Panc1 (cell line): ENCODE results near the gene NTM. TPM values are rescaled to one million over a fixed set of nuclear protein-coding genes. Genes with fewer than 3 reads are reported as not detected.

Experiments used
- ATAC-seq: fragments of 200-7000 bp; cut with Tn5 transposase; 2 replicates; pipeline ENCODE4 v1.9.1; 2020; ENCODE audit warnings: mild to moderate bottlenecking, moderate library complexity
- BruUV-seq: library from RNA; stranded (reverse); fragments of 400-500 nt; replicated peaks from 2 replicates; lab custom pipeline; 2021; lab: Mats Ljungman, UMichigan
- CTCF ChIA-PET: fragments of 300-600 bp; sonication (Branson Sonifier 250); formaldehyde crosslinking; loops from one replicate; lab custom pipeline; 2022; ENCODE audit warnings: antibody characterized with exemption; lab: Charles Lee
- POLR2A ChIA-PET: fragments of 300-600 bp; sonication (Branson Sonifier 250); formaldehyde crosslinking; loops from one replicate; lab custom pipeline; 2022; ENCODE audit warnings: antibody characterized with exemption; lab: Charles Lee
- DNase-seq: peaks from one replicate; pipeline ENCODE4 v3.0.0-alpha.2; 2010; ENCODE audit warnings: low read depth, low spot score
- H3K27ac ChIP-seq: 2 replicates; pipeline ENCODE4 v1.5.1; 2011; ENCODE audit warnings: mild to moderate bottlenecking, low read length, inconsistent platforms
- H3K27me3 ChIP-seq: fragments of 200-500 bp; sonication (Bioruptor generic); 2 replicates; pipeline ENCODE4 v1.6.0; 2014; ENCODE audit warnings: low read length, inconsistent platforms; ENCODE audit not compliant: control insufficient read depth, insufficient read depth
- H3K36me3 ChIP-seq: fragments of 200-500 bp; sonication (Bioruptor generic); 2 replicates; pipeline ENCODE4 v1.5.1; 2014; ENCODE audit warnings: inconsistent platforms, mild to moderate bottlenecking, low read length, moderate library complexity; ENCODE audit not compliant: control insufficient read depth, insufficient read depth
- H3K4me1 ChIP-seq: 2 replicates; pipeline ENCODE4 v1.5.1; 2011; ENCODE audit warnings: inconsistent platforms, mild to moderate bottlenecking, low read length, moderate library complexity; ENCODE audit not compliant: control insufficient read depth, insufficient read depth
- H3K4me3 ChIP-seq, 2 experiments: 2 replicates each; pipeline ENCODE4 v1.5.1; 2011 to 2012; ENCODE audit warnings: low read depth in 2 of 2, low read length in 2 of 2, mild to moderate bottlenecking in 2 of 2, inconsistent platforms in 1 of 2, moderate library complexity in 1 of 2
- H3K9me3 ChIP-seq: fragments of 200-500 bp; sonication (Bioruptor generic); 2 replicates; pipeline ENCODE4 v1.5.1; 2014; ENCODE audit warnings: low read depth, mild to moderate bottlenecking, inconsistent platforms, low read length, moderate library complexity; ENCODE audit not compliant: control insufficient read depth, insufficient read depth
- CTCF ChIP-seq: fragments of 450-650 bp; IDR thresholded peaks from 2 replicates; pipeline ENCODE4 v1.5.1; 2017; ENCODE audit warnings: mild to moderate bottlenecking
- POLR2AphosphoS5 ChIP-seq: IDR thresholded peaks from 2 replicates; pipeline ENCODE4 v1.6.1; 2012; ENCODE audit warnings: mild to moderate bottlenecking, low read depth, low read length, moderate library complexity
- REST ChIP-seq, 2 experiments: IDR thresholded peaks; 2 replicates each; pipeline ENCODE4 v1.6.1; 2011 to 2012; ENCODE audit warnings: low read depth in 2 of 2, control low read depth in 1 of 2, low read length in 1 of 2, mild to moderate bottlenecking in 1 of 2, moderate library complexity in 1 of 2; ENCODE audit not compliant: insufficient read depth in 1 of 2
- SIN3A ChIP-seq: IDR thresholded peaks from 2 replicates; pipeline ENCODE4 v1.6.1; 2012; ENCODE audit warnings: low read depth, mild to moderate bottlenecking, low read length, moderate library complexity, borderline replicate concordance; ENCODE audit not compliant: insufficient read depth
- TCF7L2 ChIP-seq: IDR thresholded peaks from 2 replicates; pipeline ENCODE4 v1.6.1; 2011; ENCODE audit warnings: mild to moderate bottlenecking, low read depth, low read length, inconsistent platforms
- in situ Hi-C: cut with HindIII; loops from 2 replicates; pipeline ENCODE4 v1.10.0; 2016; ENCODE audit warnings: low sequenced_read_pairs, low pct_unique_long_range_greater_than_20kb
- intact Hi-C: fragments of 100-400 bp; cut with micrococcal nuclease; formaldehyde crosslinking; loops from one replicate; pipeline ENCODE4 v1.10.0; 2022; ENCODE audit not compliant: unreplicated experiment
- total RNA-seq: library from RNA; stranded (reverse); gene quantifications from one replicate; pipeline ENCODE4 v1.2.1, GENCODE V29; 2021; ENCODE audit not compliant: unreplicated experiment

The NTM gene
- total RNA-seq, 1 experiment from 2014 or later: 0.10 TPM

- no TSS peak for BruUV-seq
- ATAC-seq: no peak
- ChIA-PET POLR2A (no interaction called here), CTCF (no interaction called here)
- no peak overlapping the region for H3K4me3 ChIP-seq
- intact Hi-C loops (no loop called here), in situ Hi-C loops (no loop called here)
- no peaks in the 10 kb centered on the region for H3K4me1 ChIP-seq
- no peak overlapping the region for H3K27ac ChIP-seq
- no peaks in the 10 kb centered on the region for H3K27me3 ChIP-seq
- no peaks in the 10 kb centered on the region for H3K36me3 ChIP-seq
- TF ChIP-seq REST (IDR thresholded peaks at IDR 0.05; ENCODE audit: insufficient read depth in 1 of 2, low read depth in 2 of 2, low read length in 1 of 2) (no peak), TCF7L2 (no peak), POLR2AphosphoS5 (no peak), CTCF (no peak), SIN3A (no peak)
- DNase-seq: no peak
- H3K9me3 ChIP-seq: no peaks in the 10 kb centered on the region
Measured at GRCh38 chr11:131345406-131345805, 25.0 kb upstream of the NTM start.

GRCh38 chr11:131349368-131350086, 20.9 kb upstream of the NTM start:
- no peaks in the 10 kb centered on the region for H3K4me1 ChIP-seq
- no peak overlapping the region for H3K27ac ChIP-seq
- no peaks in the 10 kb centered on the region for H3K9me3 ChIP-seq
- BruUV-seq: no TSS peak
- peaks cover 2% of the 10 kb centered on the region; the same call in 1 of the 2 replicates for H3K27me3 ChIP-seq
- H3K4me3 ChIP-seq: no peak overlapping the region
- in situ Hi-C loops: no loop called here
- intact Hi-C loops: no loop called here
- TF ChIP-seq REST (IDR thresholded peaks at IDR 0.05; ENCODE audit: insufficient read depth in 1 of 2, low read depth in 2 of 2, low read length in 1 of 2) (no peak), POLR2AphosphoS5 (no peak), TCF7L2 (no peak), CTCF (no peak), SIN3A (no peak)
- no peak for DNase-seq
- ChIA-PET POLR2A (no interaction called here), CTCF (no interaction called here)
- H3K36me3 ChIP-seq: no peaks in the 10 kb centered on the region
- ATAC-seq: no peak
